HG02938 (cell line): ENCODE measurements around the gene UXS1.

ENCODE experiments used
- ATAC-seq: cut with Tn5 transposase; IDR thresholded peaks from one replicate; pipeline ENCODE4 v1.9.1; 2021; ENCODE audit warnings: mild to moderate bottlenecking, moderate library complexity; ENCODE audit not compliant: unreplicated experiment

The UXS1 gene

DNA sequence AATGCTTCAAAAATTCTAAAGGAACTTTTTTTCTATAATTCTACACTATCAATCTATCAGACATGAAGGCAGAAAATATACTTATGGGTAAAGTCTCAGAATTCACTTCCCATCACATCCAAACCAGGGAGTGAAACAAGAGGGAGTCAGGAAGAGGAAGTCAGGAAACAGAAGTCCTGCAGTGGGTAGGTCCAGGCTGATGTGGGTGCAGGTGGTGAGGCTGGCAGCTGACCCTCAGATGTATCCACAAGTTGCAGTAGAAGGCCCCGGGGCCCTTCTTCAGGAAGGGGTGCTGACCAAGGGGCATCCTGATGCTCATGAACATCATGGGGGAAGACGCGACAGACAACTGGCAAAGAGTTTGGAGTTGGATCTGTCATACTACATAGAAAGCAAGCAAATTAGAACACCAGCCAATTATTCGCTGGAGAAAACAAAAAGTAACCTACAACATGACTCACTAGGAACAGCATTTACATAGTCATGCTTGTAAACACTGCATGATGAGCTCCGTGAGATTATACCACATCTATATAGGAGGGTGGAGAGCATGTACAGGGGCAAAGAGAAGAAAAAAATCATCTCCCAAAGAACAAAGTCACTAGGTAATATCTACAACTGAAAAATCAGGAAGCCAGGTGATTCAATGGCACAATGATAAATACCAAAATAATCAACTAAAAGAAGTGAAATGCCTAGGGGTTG lies 4.2 kb downstream of the UXS1 start:
- no peak for ATAC-seq

DNA sequence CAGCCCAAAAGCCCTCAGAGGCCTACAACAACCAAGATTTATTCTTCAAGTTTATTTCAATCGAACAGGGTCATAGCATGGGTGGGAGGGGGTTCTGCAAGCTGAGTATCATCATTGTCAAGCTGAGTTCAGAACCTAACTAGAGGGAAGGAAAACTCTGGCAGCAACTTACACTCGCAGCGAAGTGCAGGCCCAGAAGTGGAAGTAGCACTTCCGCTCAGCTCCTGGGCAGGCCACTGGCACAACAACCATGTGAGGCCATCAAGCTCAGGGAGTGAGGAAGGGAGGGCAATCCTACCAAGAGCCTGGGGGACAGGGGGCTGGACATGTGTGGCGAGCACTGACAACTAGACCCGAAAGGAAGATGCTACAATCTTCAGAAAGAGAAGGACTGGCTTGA lies 4.8 kb downstream of the UXS1 start:
- no peak for ATAC-seq

DNA sequence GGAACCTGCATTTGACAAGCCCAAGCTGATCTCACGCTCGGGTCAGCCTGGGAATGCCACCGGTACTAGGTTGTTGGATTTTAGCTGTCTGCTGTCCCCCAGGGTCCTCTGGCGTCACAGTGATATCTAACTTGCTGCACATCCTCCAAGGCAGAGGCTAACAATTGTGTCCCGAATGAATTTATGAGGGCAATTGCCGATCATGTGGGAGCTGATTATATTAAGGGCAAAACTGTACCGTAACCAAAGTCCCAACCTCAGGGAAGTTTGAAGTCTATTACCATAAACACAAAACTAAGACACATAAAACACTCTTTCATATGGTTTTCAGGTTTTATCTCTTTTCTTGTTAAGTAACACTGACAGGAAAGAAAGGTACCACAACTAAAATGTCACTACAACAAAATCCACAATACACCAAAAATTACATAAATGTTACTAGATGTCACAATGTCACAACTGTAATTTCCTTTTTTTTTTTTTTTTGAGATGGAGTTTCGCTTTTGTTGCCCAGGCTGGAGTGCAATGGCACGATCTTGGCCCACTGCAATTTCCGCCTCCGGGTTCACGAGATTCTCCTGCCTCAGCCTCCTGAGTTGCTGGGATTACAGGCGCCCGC lies 6.7 kb downstream of the UXS1 start:
- no peak for ATAC-seq

DNA sequence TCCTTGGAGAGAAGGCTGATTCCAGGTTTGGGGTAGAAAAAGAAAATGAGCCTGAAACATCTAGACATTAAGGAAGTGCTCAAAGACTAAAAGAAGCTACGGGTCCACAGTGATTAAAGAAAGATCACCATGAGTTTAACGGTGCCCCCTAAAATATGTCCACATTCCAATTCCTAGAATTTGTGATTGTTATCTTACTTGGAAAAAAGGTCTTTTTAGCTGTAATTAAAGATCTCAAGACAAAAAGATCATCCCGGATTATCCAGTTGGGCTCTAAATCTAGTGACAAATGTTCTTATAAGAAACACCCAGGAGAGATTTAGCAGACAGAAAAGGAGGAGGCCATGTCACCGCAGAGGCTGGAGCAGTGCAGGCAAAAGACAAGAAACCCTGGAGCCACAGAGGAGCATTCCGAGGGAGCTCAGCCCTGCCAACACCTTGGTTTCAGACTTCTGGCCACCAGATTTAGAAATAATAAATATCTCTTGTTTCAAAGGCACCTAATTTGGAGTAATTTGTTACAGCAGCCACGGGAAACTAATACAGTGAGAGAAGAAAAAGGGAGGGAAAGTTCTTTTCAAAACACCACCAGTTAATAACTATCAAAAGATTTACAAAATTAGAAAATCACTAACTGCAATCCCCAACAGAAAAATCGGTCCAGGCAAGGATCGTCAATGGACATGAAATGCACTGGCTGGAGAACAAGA lies 8.5 kb downstream of the UXS1 start:
- ATAC-seq, result no peak

DNA sequence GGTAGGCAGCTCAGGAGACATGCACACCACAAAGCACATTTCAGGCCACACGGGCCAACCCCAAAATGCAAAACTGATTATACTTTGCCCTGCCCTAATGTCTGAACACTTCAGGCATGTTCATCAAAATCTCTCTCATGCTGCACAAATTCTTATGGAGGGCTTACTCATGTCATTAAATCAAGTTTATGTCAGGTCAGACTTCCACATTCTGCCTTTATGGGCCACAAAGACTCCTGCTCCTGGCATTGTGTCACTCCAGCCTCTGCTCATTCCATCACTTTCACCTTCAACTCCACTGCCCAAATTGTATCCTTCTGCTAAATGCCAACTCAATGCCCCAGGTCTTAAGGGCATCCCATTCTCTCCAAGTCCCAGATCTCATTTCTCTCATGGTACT lies 9.2 kb downstream of the UXS1 start:
- ATAC-seq, result no peak

DNA sequence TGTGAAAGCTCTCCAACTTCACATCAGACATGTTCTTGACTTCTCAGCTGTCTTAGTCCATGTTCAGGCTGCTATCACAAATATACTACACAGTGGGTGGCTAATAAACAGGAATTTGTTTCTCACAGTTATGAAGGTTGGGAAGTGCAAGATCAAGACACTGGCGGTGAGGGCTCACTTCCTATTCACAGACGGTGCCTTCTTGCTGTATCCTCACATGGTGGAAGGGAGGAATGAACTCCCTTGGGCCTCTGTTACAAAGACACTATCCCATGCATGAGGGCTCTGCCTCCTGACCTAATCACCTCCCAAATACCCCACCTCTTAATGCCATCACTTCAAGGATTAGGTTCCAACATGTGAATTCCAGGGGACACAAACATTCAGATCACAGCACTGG lies 9.7 kb downstream of the UXS1 start:
- no peak for ATAC-seq

DNA sequence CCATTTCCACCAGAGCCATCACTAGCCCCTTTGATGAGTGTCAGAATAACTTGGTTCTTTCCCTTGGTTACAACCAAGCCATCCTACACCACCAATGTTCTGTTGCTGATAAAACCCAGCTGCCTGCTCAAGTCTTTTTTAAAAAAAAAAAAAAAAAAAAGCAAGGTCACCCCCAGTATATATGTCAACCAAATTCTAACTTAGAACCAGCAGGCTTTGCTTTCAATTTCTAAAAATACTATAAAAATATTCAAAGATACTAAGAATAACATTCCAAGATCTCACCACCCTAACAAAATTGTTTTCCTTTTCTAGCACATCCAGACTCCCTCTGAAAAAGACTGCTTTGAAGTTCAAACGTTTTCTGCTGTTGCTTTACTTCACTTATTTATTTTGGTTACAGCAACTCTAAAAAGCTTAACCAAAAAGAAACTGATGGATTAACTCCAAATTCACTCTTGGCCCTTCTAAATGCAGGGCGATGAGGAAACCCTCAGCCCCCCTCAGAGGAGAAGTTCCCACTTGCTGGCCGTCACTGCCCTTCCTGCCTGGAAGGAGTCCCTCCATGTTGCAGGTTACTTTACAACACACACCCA lies 10.9 kb downstream of the UXS1 start:
- no peak for ATAC-seq

DNA sequence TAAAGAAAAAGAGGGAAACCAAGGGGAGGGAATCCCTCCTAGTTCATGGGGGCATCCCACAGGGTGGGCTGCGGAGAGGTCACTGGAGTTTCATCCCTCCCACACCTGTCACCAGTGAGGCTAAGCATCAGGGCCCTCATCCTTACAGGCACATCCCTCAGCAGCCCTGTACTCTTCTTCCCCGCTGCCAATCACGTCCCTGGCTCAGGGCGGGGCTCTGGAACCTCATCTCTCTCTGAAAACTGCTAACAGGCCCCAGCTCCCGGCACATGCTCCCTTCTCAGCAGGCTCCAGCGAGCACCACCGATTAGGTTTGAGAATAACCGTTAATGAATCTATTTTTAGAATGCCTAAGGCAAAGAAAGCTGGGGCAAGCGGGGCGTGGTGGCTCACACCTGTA lies 13.0 kb downstream of the UXS1 start:
- ATAC-seq, result no peak

DNA sequence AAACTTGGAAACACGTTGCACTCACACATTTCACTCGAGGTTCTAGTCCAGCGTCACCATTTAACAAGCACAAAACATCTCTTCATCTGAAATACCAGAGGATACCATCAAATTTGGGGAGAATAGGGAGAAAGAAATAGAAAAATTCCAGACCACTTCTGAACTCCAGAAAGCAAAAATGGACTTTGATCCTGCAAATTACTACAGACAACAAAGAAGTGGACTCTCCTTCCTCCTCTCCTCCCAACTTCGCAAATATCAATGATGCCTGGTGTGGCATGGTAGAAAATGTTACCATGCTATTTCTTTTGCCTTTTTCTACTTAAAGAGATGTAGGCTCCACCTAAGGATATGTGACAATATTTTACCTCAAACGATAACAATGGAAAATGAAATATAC lies 13.5 kb downstream of the UXS1 start:
- no peak for ATAC-seq

DNA sequence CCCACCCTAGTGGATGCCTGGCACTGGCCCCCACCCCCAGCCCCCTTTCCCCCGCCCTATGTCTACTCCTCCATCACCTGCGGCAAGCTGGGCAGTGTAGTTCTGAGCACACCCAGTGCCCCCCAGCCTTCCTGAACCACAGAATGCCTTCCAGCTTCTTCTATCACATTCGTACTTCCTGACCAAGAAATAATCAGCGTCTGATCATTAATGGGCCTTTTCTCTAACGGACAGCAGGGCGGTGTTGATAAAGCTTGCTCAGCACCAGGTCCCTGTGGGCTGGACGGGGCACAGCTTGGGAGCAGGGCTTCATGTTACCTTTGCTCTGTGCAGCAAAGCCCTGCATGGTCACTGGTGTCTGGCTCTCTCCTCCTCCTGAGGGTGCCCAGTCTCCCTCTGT lies 15.4 kb downstream of the UXS1 start:
- no peak for ATAC-seq

DNA sequence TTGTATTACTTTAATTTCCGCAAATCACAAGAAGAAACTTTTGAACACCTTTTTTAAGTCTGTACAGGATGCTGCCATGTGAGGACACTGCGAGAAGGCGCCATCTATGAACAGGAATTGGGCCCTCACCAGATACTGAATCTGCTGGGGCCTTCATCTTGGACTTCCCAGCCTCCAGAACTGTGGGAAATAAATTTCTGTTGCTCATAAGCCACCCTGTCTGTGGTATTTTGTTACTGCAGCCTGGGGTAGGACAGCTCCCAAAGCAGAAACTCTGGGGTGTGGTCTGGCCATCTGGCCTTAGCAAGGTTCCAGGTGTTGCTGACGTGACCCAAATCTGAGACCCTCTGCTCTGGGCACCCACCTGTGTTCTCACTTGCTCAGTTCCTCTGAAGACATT lies 16.5 kb downstream of the UXS1 start:
- ATAC-seq, result no peak

DNA sequence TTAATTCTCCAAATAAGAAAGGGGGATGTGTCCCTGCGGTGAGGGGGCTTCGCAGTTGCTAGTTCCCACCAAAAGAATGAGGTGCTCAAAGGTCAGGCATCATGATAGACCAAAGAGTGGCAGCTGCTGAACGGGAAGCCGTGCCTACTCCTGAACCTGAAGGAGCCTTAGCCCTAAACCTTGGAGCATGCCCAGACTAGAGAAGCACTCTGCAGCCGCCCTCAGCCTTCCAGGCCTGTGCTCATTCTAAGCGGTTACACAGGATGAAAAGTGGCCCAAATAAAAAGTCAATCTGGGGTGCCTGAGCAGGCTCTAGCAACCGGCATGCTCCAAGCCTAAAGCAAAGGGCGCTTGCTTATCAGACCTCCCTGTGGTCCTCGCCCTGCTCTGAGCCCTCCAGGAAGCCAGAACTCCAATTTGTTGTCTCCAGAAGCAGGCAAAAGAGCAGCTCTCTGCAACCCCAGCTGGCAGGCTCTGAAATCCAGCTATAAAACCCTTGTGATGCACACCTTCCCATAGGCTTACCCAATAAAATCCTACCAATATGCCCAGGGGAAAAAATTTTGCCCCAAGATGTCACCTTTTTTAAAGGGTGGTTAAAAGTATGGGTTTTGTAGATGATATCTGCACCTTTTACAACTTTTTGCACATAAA lies 17.5 kb downstream of the UXS1 start:
- no peak for ATAC-seq

DNA sequence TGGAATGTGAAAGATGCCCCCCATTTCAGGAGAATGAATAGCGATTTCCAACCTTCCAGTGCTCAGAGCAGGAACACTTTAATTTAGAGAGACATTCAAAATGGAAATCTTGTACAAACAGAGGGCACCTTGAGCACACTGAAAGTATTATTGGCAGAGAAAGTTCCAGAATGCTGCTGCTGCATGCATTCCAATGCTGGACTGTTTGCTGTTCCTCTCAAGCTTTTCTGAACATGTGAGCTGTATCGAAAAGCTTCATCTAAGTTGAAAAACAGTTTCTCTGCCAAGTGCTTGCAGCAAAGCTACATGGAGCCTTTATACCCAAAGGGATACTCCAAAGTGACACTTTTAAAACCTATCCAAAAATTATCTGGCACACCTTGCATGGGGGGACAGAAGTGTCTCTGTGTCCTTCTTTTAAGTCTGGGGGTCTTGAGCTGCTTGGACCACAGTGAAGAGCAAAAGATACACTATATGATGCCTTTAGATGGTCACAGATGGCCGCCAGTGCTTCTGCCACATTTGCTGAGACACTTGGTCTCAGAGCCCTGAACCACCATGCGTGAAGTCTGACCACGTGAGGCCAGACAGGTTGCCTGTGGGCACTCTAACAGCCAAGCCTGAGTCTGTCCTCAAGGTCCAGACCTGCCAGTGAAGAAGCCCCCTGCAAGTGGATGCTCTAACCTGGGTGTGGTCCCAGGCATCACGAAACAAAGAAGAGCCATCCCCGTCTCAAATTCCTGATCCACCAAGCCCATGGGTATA lies 18.8 kb downstream of the UXS1 start:
- ATAC-seq, result no peak

DNA sequence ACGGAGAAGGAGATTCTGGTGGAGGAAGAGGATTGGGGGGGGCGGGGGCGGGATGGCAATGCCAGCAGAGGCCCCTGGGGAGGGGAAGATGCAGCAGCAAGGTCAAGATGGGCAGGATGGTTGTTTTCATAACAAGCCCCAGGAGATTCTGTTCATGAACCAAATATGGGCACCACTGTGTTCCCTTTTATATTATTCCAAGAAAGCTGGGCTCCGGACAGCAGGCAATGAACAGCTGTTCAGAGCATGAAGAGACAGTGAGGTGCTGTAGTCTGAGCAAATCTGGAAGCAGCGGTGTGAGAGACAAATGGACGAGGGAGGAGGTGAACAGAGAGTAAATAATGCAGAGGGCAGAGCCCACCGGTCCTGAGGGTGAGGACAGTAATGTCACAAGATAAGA lies 20.0 kb downstream of the UXS1 start:
- no peak for ATAC-seq

DNA sequence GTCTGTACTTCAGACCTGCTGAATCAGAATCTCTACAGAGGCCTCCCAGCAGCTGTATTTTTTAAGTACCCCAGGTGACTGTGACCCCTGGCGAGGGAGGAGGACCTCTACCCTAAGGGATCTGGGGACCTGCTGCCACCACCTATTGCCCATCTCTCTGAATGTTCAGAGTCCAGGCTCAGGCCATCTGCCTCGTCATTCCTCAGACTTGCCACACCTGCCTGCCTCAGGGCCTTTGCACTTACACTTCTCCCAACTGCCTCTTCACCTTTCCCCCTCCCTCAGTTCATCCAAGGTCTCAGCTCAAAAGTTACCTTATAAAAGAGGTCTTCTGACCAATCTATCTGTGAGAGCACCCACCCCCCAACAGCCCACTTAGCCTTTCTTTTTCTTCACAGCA lies 21.5 kb downstream of the UXS1 start:
- ATAC-seq, result no peak

DNA sequence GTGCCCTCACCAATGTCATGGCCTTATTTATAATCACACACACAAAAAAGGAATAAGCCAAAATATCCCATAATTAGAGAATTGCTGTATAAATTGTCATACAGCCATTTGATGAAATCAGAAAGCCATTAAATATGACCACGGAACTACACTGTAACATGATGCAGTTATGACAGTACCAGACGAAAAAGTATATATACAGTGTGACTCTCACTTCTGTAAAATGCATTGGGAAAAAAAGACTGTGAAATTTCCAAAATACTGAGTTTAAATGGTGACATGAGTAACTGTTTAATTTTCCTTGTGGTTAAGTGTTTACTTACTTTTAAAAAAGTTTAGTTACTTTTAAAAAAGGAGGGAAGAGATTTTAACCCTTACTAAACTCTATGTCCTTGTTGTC lies 25.4 kb downstream of the UXS1 start:
- ATAC-seq, result no peak

DNA sequence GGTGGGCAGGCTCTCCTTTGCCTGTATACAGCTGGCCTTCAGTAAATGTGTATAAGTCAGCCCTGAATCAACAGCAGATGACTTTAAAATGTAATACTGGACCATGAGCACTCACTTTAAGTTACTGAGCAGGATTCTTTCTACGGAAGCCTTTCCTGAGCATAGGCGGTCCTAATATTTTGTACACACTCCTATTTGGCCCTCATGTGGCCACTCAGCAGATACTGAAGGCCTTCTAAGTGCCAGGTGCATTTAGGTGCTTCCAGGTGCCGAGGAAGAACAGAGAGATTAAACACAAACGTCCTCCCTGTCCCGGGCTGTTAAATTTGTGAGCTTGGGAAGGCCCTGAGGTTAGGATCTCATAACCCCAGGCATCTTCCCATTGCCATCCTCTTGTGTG lies 27.0 kb downstream of the UXS1 start:
- no peak for ATAC-seq

DNA sequence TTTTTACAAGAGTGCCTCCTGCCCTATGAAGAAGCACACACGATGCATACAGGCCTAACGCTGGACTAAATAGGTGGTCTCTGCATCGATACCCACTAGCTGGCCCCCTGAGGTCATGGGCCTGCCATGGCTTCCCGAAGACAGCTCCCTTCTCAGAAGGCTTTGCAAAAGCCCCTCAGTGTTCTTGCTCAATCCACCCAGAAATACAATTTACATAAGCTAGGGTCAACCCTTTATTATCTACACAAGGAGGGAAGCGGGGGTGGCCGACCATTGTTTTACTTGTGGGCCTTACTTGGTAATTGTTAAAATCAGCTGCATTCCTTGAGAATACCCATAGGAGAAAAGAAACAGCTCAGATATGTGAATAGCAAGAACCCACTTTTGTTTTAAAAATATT lies 28.5 kb downstream of the UXS1 start:
- no peak for ATAC-seq

DNA sequence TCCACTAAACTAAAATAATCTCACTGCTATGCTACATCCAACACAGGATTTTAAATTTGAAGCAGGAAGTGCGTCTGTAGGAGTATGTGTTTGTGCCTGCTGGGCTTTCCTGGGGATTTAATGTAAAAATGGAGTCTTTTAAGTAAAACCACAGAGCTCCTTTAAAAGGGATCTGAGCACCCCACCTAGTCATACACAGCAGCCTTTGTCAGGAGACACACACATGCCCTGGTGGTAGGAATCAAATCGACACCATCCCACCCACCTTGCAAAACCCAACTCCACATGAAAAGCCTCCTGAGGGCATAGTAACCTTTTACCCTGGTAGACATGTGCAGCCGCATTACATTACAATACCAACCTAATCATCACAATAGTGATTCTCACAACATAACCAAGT lies 29.1 kb downstream of the UXS1 start:
- ATAC-seq, result no peak

DNA sequence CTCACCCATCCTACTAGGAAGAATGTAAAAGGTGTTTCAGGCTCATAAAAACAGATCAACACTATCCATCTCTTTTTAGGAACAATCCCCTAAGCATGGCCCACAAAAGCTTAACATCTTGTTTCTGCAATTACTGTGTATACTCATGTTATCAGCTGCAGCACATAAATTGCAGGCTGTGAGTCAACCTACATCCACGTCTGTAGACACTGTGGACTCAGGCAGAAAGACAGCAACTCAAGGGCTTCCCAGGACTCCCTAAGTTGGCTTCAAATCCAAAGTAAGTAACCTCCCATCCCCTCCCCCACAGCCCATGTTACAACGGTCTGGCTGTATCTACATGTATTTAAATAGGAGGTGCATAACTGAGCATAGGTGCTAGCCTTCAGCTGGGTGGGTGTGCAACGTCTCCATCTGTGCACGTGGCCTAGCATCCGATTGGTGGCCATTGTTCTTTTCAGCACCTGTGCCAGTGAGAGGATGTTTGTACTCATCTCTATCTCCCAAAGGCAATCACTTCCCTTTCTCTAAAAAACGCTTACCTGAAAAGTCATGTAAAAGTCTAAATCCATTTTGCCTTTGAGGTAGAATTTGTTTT lies 30.1 kb downstream of the UXS1 start:
- ATAC-seq, result no peak
